ENCODE results near the gene SPANXC. TPM values are rescaled to one million over a fixed set of nuclear protein-coding genes. Genes with fewer than 3 reads are reported as not detected.

The SPANXC gene
- total and polyA plus RNA-seq, 2 of the 8 experiments (the other 6 are each of a cell fraction or from before 2014, with no cell fraction given), result not detected

DNA sequence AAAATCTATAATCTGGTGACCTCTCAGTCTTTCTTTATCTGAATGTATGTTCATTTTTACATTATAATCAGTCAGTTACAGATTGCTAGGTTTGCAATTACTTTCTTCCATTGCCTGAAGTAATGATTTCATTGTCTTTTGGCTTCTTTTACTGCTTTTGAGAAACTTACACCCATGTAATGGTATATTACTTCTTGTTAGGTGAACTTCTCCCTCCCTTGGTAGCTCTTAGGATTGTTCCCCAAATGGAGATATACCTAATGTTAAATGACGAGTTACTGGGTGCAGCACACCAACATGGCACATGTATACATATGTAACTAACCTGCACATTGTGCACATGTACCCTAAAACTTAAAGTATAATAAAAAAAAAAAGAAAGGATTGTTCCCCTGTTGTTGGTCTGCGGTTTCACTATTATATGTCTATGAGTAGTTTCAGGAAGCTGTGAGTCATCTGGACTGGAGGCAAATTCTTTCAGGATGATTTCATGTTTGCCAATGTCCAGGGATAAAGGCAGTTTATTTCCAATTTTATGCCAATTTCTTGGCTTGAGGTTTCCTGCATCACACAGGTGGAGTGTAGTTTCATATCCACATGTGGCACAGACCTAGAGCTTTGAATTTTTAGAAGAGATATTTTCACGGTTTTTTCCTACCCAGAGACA is 21.8 kb downstream of the SPANXC start:
- H2BK15ac ChIP-seq (ENCODE audit: low read length), result no peak overlapping the region
- no peaks in the 10 kb centered on the region for H3K36me3 ChIP-seq (ENCODE audit: control insufficient read depth in 2 of 4, insufficient read depth in 4 of 4, low read length in 3 of 4)
- no peak overlapping the region for H4K91ac ChIP-seq (replicated peaks; ENCODE audit: insufficient read length, low read length)
- no peaks in the 10 kb centered on the region for H3K23me2 ChIP-seq (ENCODE audit: low read depth, low read length)
- POLR2A ChIA-PET (ENCODE audit: partially characterized antibody), result no interaction called here
- no peak overlapping the region for H2BK120ac ChIP-seq (replicated peaks; ENCODE audit: low read depth, low read length)
- H3K79me2 ChIP-seq (ENCODE audit: control insufficient read depth in 1 of 2, insufficient read depth in 2 of 2, low read length in 2 of 2), result no peaks in the 10 kb centered on the region
- H4K8ac ChIP-seq (ENCODE audit: extremely low read depth, insufficient read depth, low read length), result no peak overlapping the region
- no peaks in the 10 kb centered on the region for H3K4me1 ChIP-seq (replicated peaks in 1 of 4; ENCODE audit: control insufficient read depth in 3 of 4, insufficient read depth in 4 of 4, low read length in 3 of 4)
- H3K56ac ChIP-seq (replicated peaks; ENCODE audit: insufficient read length, low read depth, low read length), result no peak overlapping the region
- no peak overlapping the region for H4K5ac ChIP-seq (ENCODE audit: insufficient read length, low read depth, low read length)
- no peak overlapping the region for H2BK12ac ChIP-seq (ENCODE audit: low read depth, low read length)
- no peak overlapping the region for H2AK5ac ChIP-seq (ENCODE audit: low read depth, low read length)
- no peak overlapping the region for H3K4me3 ChIP-seq (ENCODE audit: extremely low read depth in 1 of 4, insufficient read depth in 2 of 4, low read depth in 3 of 4, low read length in 4 of 4)
- CTCF ChIA-PET (ENCODE audit: partially characterized antibody), result no interaction called here
- DNase-seq (ENCODE audit: low read depth in 1 of 2, low spot score in 2 of 2), result no peak
- no peaks in the 10 kb centered on the region for H4K20me1 ChIP-seq (replicated peaks in 1 of 2; ENCODE audit: control insufficient read depth in 1 of 2, insufficient read depth in 2 of 2, low read length in 2 of 2)
- H3K14ac ChIP-seq (ENCODE audit: insufficient read length), result no peak overlapping the region
- H3K23ac ChIP-seq (ENCODE audit: insufficient read length), result no peak overlapping the region
- no peak overlapping the region for H2AFZ ChIP-seq (ENCODE audit: low read length)
- no peaks in the 10 kb centered on the region for H3K79me1 ChIP-seq (ENCODE audit: low read depth, low read length)
- H3K27ac ChIP-seq (ENCODE audit: low read depth, low read length), result no peak overlapping the region
- H2BK5ac ChIP-seq (ENCODE audit: low read depth, low read length), result no peak overlapping the region
- FAIRE-seq, result no peak
- no peak overlapping the region for H3K9ac ChIP-seq (replicated peaks in 1 of 4; ENCODE audit: extremely low read depth in 1 of 4, low read depth in 3 of 4, low read length in 3 of 4)
- no peak for TF ChIP-seq BACH1 (IDR thresholded peaks at IDR 0.05; ENCODE audit: low read length)
- no peak for TF ChIP-seq EZH2 (IDR thresholded peaks at IDR 0.05; ENCODE audit: low read depth, low read length, severe bottlenecking)
- TF ChIP-seq MAFK (IDR thresholded peaks at IDR 0.05; ENCODE audit: low read depth, low read length), result no peak
- TF ChIP-seq, protein P1, sequence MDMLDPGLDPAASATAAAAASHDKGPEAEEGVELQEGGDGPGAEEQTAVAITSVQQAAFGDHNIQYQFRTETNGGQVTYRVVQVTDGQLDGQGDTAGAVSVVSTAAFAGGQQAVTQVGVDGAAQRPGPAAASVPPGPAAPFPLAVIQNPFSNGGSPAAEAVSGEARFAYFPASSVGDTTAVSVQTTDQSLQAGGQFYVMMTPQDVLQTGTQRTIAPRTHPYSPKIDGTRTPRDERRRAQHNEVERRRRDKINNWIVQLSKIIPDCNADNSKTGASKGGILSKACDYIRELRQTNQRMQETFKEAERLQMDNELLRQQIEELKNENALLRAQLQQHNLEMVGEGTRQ (IDR thresholded peaks at IDR 0.05; ENCODE audit: low read length), result no peak
- no peak for TF ChIP-seq SIX5 (IDR thresholded peaks at IDR 0.05; ENCODE audit: low read depth, low read length)
- no peak for TF ChIP-seq RNF2 (IDR thresholded peaks at IDR 0.05; ENCODE audit: borderline replicate concordance, low read depth, low read length, missing control alignments, poor library complexity, severe bottlenecking)
- no peak for TF ChIP-seq JUND (IDR thresholded peaks at IDR 0.05; ENCODE audit: low read length)
- no peak for TF ChIP-seq TBP (IDR thresholded peaks at IDR 0.05; ENCODE audit: low read depth, low read length)
- no peak for TF ChIP-seq CEBPB (IDR thresholded peaks at IDR 0.05; ENCODE audit: low read depth, low read length)
- no peak for TF ChIP-seq KDM1A (IDR thresholded peaks at IDR 0.05; ENCODE audit: borderline replicate concordance, low read length)
- TF ChIP-seq SP4 (IDR thresholded peaks at IDR 0.05; ENCODE audit: low read length), result no peak
- H3K27me3 ChIP-seq (replicated peaks in 1 of 4; ENCODE audit: control insufficient read depth in 3 of 4, extremely low read depth in 1 of 4, insufficient read depth in 3 of 4, low read length in 3 of 4), result no peaks in the 10 kb centered on the region
- H3K4ac ChIP-seq (replicated peaks; ENCODE audit: insufficient read length, low read depth, low read length), result no peak overlapping the region
- H3K9me3 ChIP-seq (ENCODE audit: insufficient read depth in 2 of 2, low read depth in 1 of 2, low read length in 1 of 2), result no peaks in the 10 kb centered on the region
- no peak overlapping the region for H2BK20ac ChIP-seq (ENCODE audit: low read length)
- no peak overlapping the region for H3K18ac ChIP-seq (ENCODE audit: extremely low read depth, low read length)
- WGBS, 2 experiments (ENCODE audit: extremely low coverage in 1 of 2, insufficient coverage in 1 of 2, insufficient read length in 1 of 2, insufficient replicate concordance in 2 of 2, low coverage in 1 of 2, low lambda C conversion rate in 2 of 2, missing lambda C conversion rate in 1 of 2), result 71% methylated on average over 2 of the region's 3 CpGs; no CpG with 5 or more reads in 1 of the 2 experiments
- no peak overlapping the region for H3K4me2 ChIP-seq (ENCODE audit: insufficient read depth in 1 of 2, low read depth in 2 of 2, low read length in 2 of 2)

All from H1 (cell line).